Renal pelvis (tissue), 12 donors: ENCODE results near the gene KRTAP12-2. TPM values are rescaled to one million over a fixed set of nuclear protein-coding genes. Genes with fewer than 3 reads are reported as not detected.

Experiments
- DNase-seq: peaks from one replicate; pipeline ENCODE4 v3.0.0-alpha.2; 2013
- long read RNA-seq, 16 experiments: transcript quantifications; one replicate each; lab custom pipeline, GENCODE V29; 2026
- polyA plus RNA-seq, 3 donors: library from polyadenylated mRNA; unstranded; fragments of 120-200 nt; gene quantifications; one replicate each; pipeline ENCODE4 v1.2.1, GENCODE V29; 2013; ENCODE audit not compliant: insufficient read length in 3 of 3

Gene KRTAP12-2
- polyA plus RNA-seq, result not detected
- long read RNA-seq, donor 1, result 0 reads
- long read RNA-seq, donor 2, result 0 reads
- long read RNA-seq, donor 3, result 0 reads
- long read RNA-seq, donor 4, result 0 reads
- long read RNA-seq, donor 5, result 0 reads
- long read RNA-seq, donor 6, result 0 reads
- long read RNA-seq, donor 7, result 0 reads
- long read RNA-seq, donor 8, result 0 reads
- long read RNA-seq, donor 9, result 0 reads
- long read RNA-seq, donor 10, result 0 reads
- long read RNA-seq, donor 11, result 0 reads
- long read RNA-seq, donor 12, result 0 reads
- long read RNA-seq, donor 13, result 0 reads
- long read RNA-seq, donor 14, result 0 reads
- long read RNA-seq, donor 15, result 0 reads
- long read RNA-seq, donor 16, result 0 reads

- no peak for DNase-seq
These were observed at the start of gene KRTAP12-2 for GRCh38 chr21:44666401-44667320. KRTAP12-2 (minus strand) TSS chr21:44666927; CDS start chr21:44666886, 41 bp downstream.

- no peak for DNase-seq
These were observed 48.2 kb upstream of the KRTAP12-2 start for GRCh38 chr21:44714905-44715304.

- DNase-seq, result no peak
These were observed 47.1 kb upstream of the KRTAP12-2 start for GRCh38 chr21:44713846-44714245.

GRCh38 chr21:44713130-44713529, 46.4 kb upstream of the KRTAP12-2 start:
- DNase-seq, result no peak

- DNase-seq, result no peak
These were observed 45.7 kb upstream of the KRTAP12-2 start for GRCh38 chr21:44712203-44713028.

GRCh38 chr21:44711327-44712202, 44.8 kb upstream of the KRTAP12-2 start, which contains the start of gene TSPEAR:
TSPEAR (minus strand) TSS chr21:44711572; CDS start chr21:44711514, 58 bp downstream.
- no peak for DNase-seq

- DNase-seq, result no peak
These were observed 44.1 kb upstream of the KRTAP12-2 start for GRCh38 chr21:44710756-44711326.

GRCh38 chr21:44710294-44710665, 43.6 kb upstream of the KRTAP12-2 start:
- no peak for DNase-seq

GRCh38 chr21:44709426-44710293, 42.9 kb upstream of the KRTAP12-2 start:
- no peak for DNase-seq

- DNase-seq, result no peak
These were observed 42.2 kb upstream of the KRTAP12-2 start for GRCh38 chr21:44708866-44709425.

- DNase-seq, result no peak
These were observed 41.6 kb upstream of the KRTAP12-2 start for GRCh38 chr21:44708213-44708865.

GRCh38 chr21:44706706-44707581, 40.2 kb upstream of the KRTAP12-2 start:
- DNase-seq, result no peak

- no peak for DNase-seq
These were observed 39.4 kb upstream of the KRTAP12-2 start for GRCh38 chr21:44706026-44706705.

- no peak for DNase-seq
These were observed 37.9 kb upstream of the KRTAP12-2 start for GRCh38 chr21:44704636-44705001.

- no peak for DNase-seq
These were observed 37.3 kb upstream of the KRTAP12-2 start for GRCh38 chr21:44703731-44704635.
